Activated CD4-positive, CD25-positive, alpha-beta regulatory T cell treated with anti-CD3 and anti-CD28 coated beads, Interleukin-2, amount 50 U/mL, for 72 hours (primary cell): ENCODE measurements around the gene PPP1CA.

Source experiments
- DNase-seq: peaks from one replicate; pipeline ENCODE4 v3.0.0; 2021

The PPP1CA gene

GRCh38 chr11:67400942-67401494, 640 bp downstream of the PPP1CA start:
- no peak for DNase-seq

- DNase-seq = no peak
Observed at GRCh38 chr11:67400251-67400941, 1.3 kb downstream of the PPP1CA start.

GRCh38 chr11:67398661-67399563, 2.7 kb downstream of the PPP1CA start:
- no peak for DNase-seq

- no peak for DNase-seq
Observed at GRCh38 chr11:67397986-67398660, 3.5 kb downstream of the PPP1CA start.

- DNase-seq = no peak
Observed at GRCh38 chr11:67397536-67397935, 4.1 kb downstream of the PPP1CA start.

- no peak for DNase-seq
Observed at GRCh38 chr11:67396587-67397389, 4.9 kb downstream of the PPP1CA start.

- DNase-seq = no peak
Observed at GRCh38 chr11:67396259-67396581, 5.4 kb downstream of the PPP1CA start.

- no peak for DNase-seq
Observed at GRCh38 chr11:67395555-67396258, 6.0 kb downstream of the PPP1CA start.

- DNase-seq = no peak
Observed at GRCh38 chr11:67393990-67394389, 7.7 kb downstream of the PPP1CA start.

- no peak for DNase-seq
Observed at GRCh38 chr11:67393437-67393836, 8.2 kb downstream of the PPP1CA start.

GRCh38 chr11:67392183-67392715, 9.4 kb downstream of the PPP1CA start:
- DNase-seq = no peak

GRCh38 chr11:67391304-67392182, 10.1 kb downstream of the PPP1CA start, which contains the start of gene RAD9A:
Gene RAD9A, plus strand, starts transcription at chr11:67391986. Its CDS starts 59 bp downstream, at chr11:67392045.
- peak; percentile 92 for DNase-seq

- DNase-seq = no peak
Observed at GRCh38 chr11:67390947-67391303, 10.7 kb downstream of the PPP1CA start.

GRCh38 chr11:67389477-67389876, 12.2 kb downstream of the PPP1CA start:
- DNase-seq = peak; percentile 62

GRCh38 chr11:67387518-67387917, 14.1 kb downstream of the PPP1CA start:
- DNase-seq = no peak

- no peak for DNase-seq
Observed at GRCh38 chr11:67387069-67387468, 14.6 kb downstream of the PPP1CA start.

- no peak for DNase-seq
Observed at GRCh38 chr11:67384851-67385366, 16.7 kb downstream of the PPP1CA start.

GRCh38 chr11:67382276-67383136, 19.2 kb downstream of the PPP1CA start:
- peak; percentile 84 for DNase-seq
